GM21619 (cell line): ENCODE results near the gene TP73.

Experiments
- ATAC-seq: cut with Tn5 transposase; IDR thresholded peaks from one replicate; pipeline ENCODE4 v1.9.1; 2021; ENCODE audit not compliant: unreplicated experiment

Gene TP73

GRCh38 chr1:3651930-3652547 is at the start of gene TP73:
Gene TP73 (plus strand): TSS chr1:3652516. CDS start chr1:3682366, 29,850 bp downstream.
- ATAC-seq: no peak

- no peak for ATAC-seq
Observed at GRCh38 chr1:3603156-3603555, 49.2 kb upstream of the TP73 start.

GRCh38 chr1:3603571-3604467 is 48.5 kb upstream of the TP73 start:
- ATAC-seq: no peak

GRCh38 chr1:3604468-3604974 is 47.8 kb upstream of the TP73 start:
- ATAC-seq: no peak

GRCh38 chr1:3604997-3605823 is 47.1 kb upstream of the TP73 start:
- no peak for ATAC-seq

GRCh38 chr1:3606779-3607702 is 45.3 kb upstream of the TP73 start:
- no peak for ATAC-seq

- ATAC-seq: no peak
Observed at GRCh38 chr1:3607703-3608065, 44.6 kb upstream of the TP73 start.

GRCh38 chr1:3608154-3608553 is 44.2 kb upstream of the TP73 start:
- no peak for ATAC-seq

- no peak for ATAC-seq
Observed at GRCh38 chr1:3609016-3609768, 43.1 kb upstream of the TP73 start.

- no peak for ATAC-seq
Observed at GRCh38 chr1:3609769-3610526, 42.4 kb upstream of the TP73 start.

GRCh38 chr1:3610527-3611169 is 41.7 kb upstream of the TP73 start:
- ATAC-seq: no peak

- no peak for ATAC-seq
Observed at GRCh38 chr1:3611170-3612019, 40.9 kb upstream of the TP73 start, which contains the start of gene MEGF6. Gene MEGF6 (minus strand): TSS chr1:3611508. CDS start chr1:3611268, 240 bp downstream.

- no peak for ATAC-seq
Observed at GRCh38 chr1:3612123-3612522, 40.2 kb upstream of the TP73 start.

GRCh38 chr1:3614755-3615742 is 37.3 kb upstream of the TP73 start:
- no peak for ATAC-seq

GRCh38 chr1:3616861-3617260 is 35.5 kb upstream of the TP73 start:
- ATAC-seq: no peak

GRCh38 chr1:3617806-3618345 is 34.4 kb upstream of the TP73 start:
- ATAC-seq: no peak
